ENCODE measurements around the gene NMB. TPM values are rescaled to one million over a fixed set of nuclear protein-coding genes. Genes with fewer than 3 reads are reported as not detected.

NMB gene
- total and polyA plus RNA-seq, 7 donors: 1.0 to 6.3 (median 2.1) TPM

- TF ChIP-seq CTCF (IDR thresholded peaks at IDR 0.05): no peak
- H3K4me3 ChIP-seq: peak within 1 kb of the TSS; percentile 83
- 0 to 1% (median 0%) methylated on average over 48 to 49 of the region's 49 CpGs for WGBS, 3 donors
- no peaks in the 10 kb centered on the region for H3K9me3 ChIP-seq
- ATAC-seq (peak; percentile 90 to 94 (median 92)), DNase-seq (peak; percentile 97 to 98)
- H3K27ac ChIP-seq: peak within 1 kb of the TSS; percentile 85
- peaks cover 0 to 42% of the 10 kb centered on the region in 2 donors for H3K36me3 ChIP-seq (ENCODE audit: insufficient read depth in 1 of 2, low read depth in 1 of 2)
- H3K4me1 ChIP-seq: peaks cover 26% of the 10 kb centered on the region
- intact Hi-C loops (cut with DNase I): loop anchor here (5.0 to 10.0 kb wide), 4 partner anchors 52 to 271 kb away; partner anchors contain the start of genes ALPK3 (in 1 of the 2) and ZSCAN2 (in 1 of the 2)
- no peaks in the 10 kb centered on the region for H3K27me3 ChIP-seq (ENCODE audit: insufficient read depth in 3 of 3, low read length in 2 of 3)
These were observed 3.9 kb downstream of the NMB start, which contains the start of gene WDR73 for GRCh38 chr15:84653910-84654688. Gene WDR73 (minus strand): TSS chr15:84654283. CDS start chr15:84654274, 9 bp downstream.

GRCh38 chr15:84653584-84653909 is 4.5 kb downstream of the NMB start:
- no peak for DNase-seq
- Histone ChIP-seq H3K36me3 (ENCODE audit: insufficient read depth in 1 of 2, low read depth in 1 of 2) (peaks cover 0 to 48% of the 10 kb centered on the region in 2 donors), H3K27me3 (ENCODE audit: insufficient read depth in 3 of 3, low read length in 2 of 3) (no peaks in the 10 kb centered on the region), H3K4me3 (peak overlapping the region; percentile 83), H3K4me1 (peaks cover 26% of the 10 kb centered on the region), H3K27ac (peak overlapping the region; percentile 85), H3K9me3 (no peaks in the 10 kb centered on the region)
- TF ChIP-seq CTCF (IDR thresholded peaks at IDR 0.05): no peak
- intact Hi-C loops (cut with DNase I): loop anchor here (5.0 to 10.0 kb wide), 4 partner anchors 51 to 271 kb away; partner anchors contain the start of genes ALPK3 (in 1 of the 2) and ZSCAN2 (in 1 of the 2)
- peak in 1 of 4 donors; percentile 2 for ATAC-seq
- WGBS, 3 donors: 14 to 18% (median 17%) methylated on average over 7 of the region's 7 CpGs

DNA sequence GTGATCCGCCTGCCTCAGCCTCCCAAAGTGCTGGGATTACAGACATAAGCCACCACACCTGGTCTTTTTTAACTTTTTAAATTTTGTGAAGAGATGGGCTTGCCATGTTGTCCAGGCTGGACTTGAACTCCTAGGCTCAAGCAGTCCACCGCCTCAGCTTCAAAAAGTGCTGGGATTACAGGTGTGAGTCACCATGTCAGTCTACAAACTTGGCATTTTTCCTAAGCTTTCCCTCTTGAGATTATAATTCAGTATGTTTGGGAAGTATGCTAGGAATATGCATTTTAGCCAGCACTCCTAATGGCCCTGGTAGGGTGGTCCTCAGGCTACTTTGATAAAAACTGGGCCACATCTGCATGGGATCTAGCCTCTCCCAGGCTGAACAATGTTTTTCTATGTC is 8.3 kb downstream of the NMB start:
- no peak overlapping the region for H3K27ac ChIP-seq
- H3K36me3 ChIP-seq (ENCODE audit: insufficient read depth in 1 of 2, low read depth in 1 of 2): peaks cover 0 to 86% of the 10 kb centered on the region in 2 donors
- intact Hi-C loops (cut with DNase I): loop anchor here (5.0 to 10.0 kb wide), 4 partner anchors 47 to 275 kb away; partner anchors contain the start of genes ALPK3 (in 1 of the 2) and ZSCAN2 (in 1 of the 2)
- TF ChIP-seq CTCF (IDR thresholded peaks at IDR 0.05): no peak
- WGBS, 3 donors: 93 to 98% (median 96%) methylated on average over 2 of the region's 2 CpGs
- no peak for ATAC-seq
- H3K9me3 ChIP-seq: no peaks in the 10 kb centered on the region
- no peak overlapping the region for H3K4me3 ChIP-seq
- DNase-seq: no peak
- H3K27me3 ChIP-seq (ENCODE audit: insufficient read depth in 3 of 3, low read length in 2 of 3): no peaks in the 10 kb centered on the region
- peaks cover 12% of the 10 kb centered on the region for H3K4me1 ChIP-seq

DNA sequence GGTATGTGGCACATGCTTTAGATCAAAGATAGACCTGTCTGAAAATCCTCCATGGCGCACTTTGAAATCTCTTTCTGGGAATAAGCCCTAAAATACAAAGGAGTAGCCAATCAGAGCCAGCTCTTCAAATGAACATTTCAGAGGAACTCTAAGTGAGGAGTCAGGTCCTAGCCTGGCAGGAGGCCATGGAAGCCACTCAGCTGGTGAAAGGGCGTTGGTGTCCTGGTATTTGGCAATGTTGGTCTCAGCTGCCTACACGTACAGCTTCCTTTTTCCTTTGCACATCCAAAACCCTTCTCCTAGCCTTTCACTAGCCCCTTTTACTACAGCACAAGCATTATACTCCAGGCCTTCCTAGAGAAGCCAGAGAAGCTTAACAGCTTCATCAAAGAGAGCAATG is 9.5 kb downstream of the NMB start:
- intact Hi-C loops (cut with DNase I): no loop called here
- Histone ChIP-seq H3K36me3 (ENCODE audit: insufficient read depth in 1 of 2, low read depth in 1 of 2) (peaks cover 0 to 98% of the 10 kb centered on the region in 2 donors), H3K27me3 (ENCODE audit: insufficient read depth in 3 of 3, low read length in 2 of 3) (no peaks in the 10 kb centered on the region), H3K4me1 (peaks cover 12% of the 10 kb centered on the region), H3K4me3 (no peak overlapping the region), H3K9me3 (no peaks in the 10 kb centered on the region), H3K27ac (no peak overlapping the region)
- 42 to 59% (median 47%) methylated on average over 3 of the region's 3 CpGs for WGBS, 3 donors
- peak; percentile 61 to 78 for DNase-seq
- TF ChIP-seq CTCF (IDR thresholded peaks at IDR 0.05): no peak
- ATAC-seq: peak in 1 of 4 donors; percentile 44
